GM12878 (cell line): ENCODE results near the gene TTC23L.

Experiments
- ATF3 ChIP-seq: IDR thresholded peaks from 2 replicates; pipeline ENCODE4 v1.6.1; 2011; ENCODE audit warnings: low read depth, mild to moderate bottlenecking, low read length, moderate library complexity, borderline replicate concordance; ENCODE audit errors: extremely low read depth
- CTCF ChIP-seq, 3 experiments: IDR thresholded peaks in 2 of 3; conservative IDR thresholded peaks in 1 of 3; 2 replicates each; pipeline ENCODE4 v1.5.1; 2011; ENCODE audit warnings: low read depth in 3 of 3, low read length in 3 of 3, mild to moderate bottlenecking in 3 of 3, control low read depth in 2 of 3, moderate library complexity in 2 of 3, inconsistent platforms in 1 of 3, mixed read lengths in 1 of 3; ENCODE audit not compliant: control insufficient read depth in 2 of 3, insufficient read depth in 1 of 3; ENCODE audit errors: extremely low read depth in 1 of 3
- FOXK2 ChIP-seq: fragments of 450-650 bp; IDR thresholded peaks from 2 replicates; pipeline ENCODE4 v1.6.1; 2017; ENCODE audit warnings: mild to moderate bottlenecking, moderate library complexity
- POLR2A ChIP-seq: IDR thresholded peaks from 2 replicates; pipeline ENCODE4 v1.6.1; 2011; ENCODE audit warnings: low read depth, mild to moderate bottlenecking, low read length

DNA sequence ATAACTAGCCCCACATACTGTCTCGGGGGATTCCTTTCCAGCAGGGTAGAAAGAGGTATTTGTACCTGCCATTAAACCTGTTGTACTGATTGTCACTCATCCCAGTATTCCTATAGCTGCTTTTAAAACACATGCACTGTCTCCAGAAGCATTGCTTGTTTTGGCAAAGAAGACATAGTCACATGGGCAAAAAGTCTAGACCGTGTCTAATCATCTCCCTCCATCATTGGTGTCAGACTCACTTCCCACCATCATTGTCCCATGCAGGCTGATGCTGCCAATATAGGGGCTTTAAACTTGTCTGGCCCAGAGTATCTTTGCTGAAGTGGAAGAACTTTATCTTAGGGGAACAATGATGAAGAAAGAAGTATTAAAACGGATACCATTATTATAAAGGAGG lies 103.0 kb downstream of the TTC23L start:
- TF ChIP-seq POLR2A, result no peak
- TF ChIP-seq CTCF (IDR thresholded peaks at IDR 0.05 in 2 of 3, conservative IDR thresholded peaks at IDR 0.05 in 1 of 3; ENCODE audit: control insufficient read depth in 2 of 3, extremely low read depth in 1 of 3, insufficient read depth in 1 of 3, low read depth in 3 of 3, low read length in 3 of 3), result no peak
- no peak for TF ChIP-seq FOXK2
- no peak for TF ChIP-seq ATF3
